COLO829 (cell line): Measurements from ENCODE around the gene FOXG1.

Experiments
- DNase-seq: peaks from one replicate; pipeline ENCODE4 v3.0.0; 2012; ENCODE audit warnings: low spot score

Gene FOXG1

GRCh38 chr14:28766469-28766955 is at the start of gene FOXG1:
FOXG1 (plus strand) TSS chr14:28766787; CDS start chr14:28767280, 493 bp downstream.
- DNase-seq = no peak

GRCh38 chr14:28719130-28719529 is 47.5 kb upstream of the FOXG1 start:
- no peak for DNase-seq

GRCh38 chr14:28731358-28731757 is 35.2 kb upstream of the FOXG1 start:
- DNase-seq = no peak

- no peak for DNase-seq
These were observed 24.3 kb upstream of the FOXG1 start for GRCh38 chr14:28742171-28742846.

GRCh38 chr14:28744126-28744525 is 22.5 kb upstream of the FOXG1 start:
- DNase-seq = no peak

- DNase-seq = no peak
These were observed 21.4 kb upstream of the FOXG1 start for GRCh38 chr14:28745176-28745575.

- no peak for DNase-seq
These were observed 20.3 kb upstream of the FOXG1 start for GRCh38 chr14:28746247-28746646.

- peak; percentile 72 for DNase-seq
These were observed 15.0 kb upstream of the FOXG1 start for GRCh38 chr14:28751467-28752058.

- peak; percentile 68 for DNase-seq
These were observed 12.2 kb upstream of the FOXG1 start for GRCh38 chr14:28754209-28754985.

- DNase-seq = no peak
These were observed 11.3 kb upstream of the FOXG1 start for GRCh38 chr14:28755198-28755815.

- DNase-seq = no peak
These were observed 10.7 kb upstream of the FOXG1 start for GRCh38 chr14:28755884-28756268.

- no peak for DNase-seq
These were observed 10.2 kb upstream of the FOXG1 start for GRCh38 chr14:28756269-28756883.

- no peak for DNase-seq
These were observed 9.6 kb upstream of the FOXG1 start for GRCh38 chr14:28756884-28757570.

- DNase-seq = no peak
These were observed 8.8 kb upstream of the FOXG1 start for GRCh38 chr14:28757786-28758185.

GRCh38 chr14:28758253-28758884 is 8.2 kb upstream of the FOXG1 start:
- no peak for DNase-seq

GRCh38 chr14:28758885-28759652 is 7.5 kb upstream of the FOXG1 start:
- no peak for DNase-seq

GRCh38 chr14:28759653-28760313 is 6.8 kb upstream of the FOXG1 start:
- no peak for DNase-seq

GRCh38 chr14:28760431-28760996 is 6.1 kb upstream of the FOXG1 start:
- no peak for DNase-seq
